Fibroblast of lung (primary cell): Measurements from ENCODE around the gene INF2. TPM values are rescaled to one million over a fixed set of nuclear protein-coding genes. Genes with fewer than 3 reads are reported as not detected.

Experiments used
- DNase-seq, 2 donors: peaks; one replicate each; pipeline versions ENCODE4 v3.0.0 to v3.0.0-alpha.2; 2010; ENCODE audit warnings: low read depth in 2 of 2
- H2AFZ ChIP-seq: 2 replicates; pipeline ENCODE4 v1.5.1; 2012; ENCODE audit warnings: low read length, control low read depth, inconsistent platforms
- H3K27ac ChIP-seq: 2 replicates; pipeline ENCODE4 v1.5.1; 2011; ENCODE audit warnings: low read length, control low read depth; ENCODE audit not compliant: insufficient read depth
- H3K27me3 ChIP-seq: 2 replicates; pipeline ENCODE4 v1.5.1; 2011; ENCODE audit warnings: mild to moderate bottlenecking, low read length; ENCODE audit not compliant: control insufficient read depth, insufficient read depth
- H3K36me3 ChIP-seq: 2 replicates; pipeline ENCODE4 v1.5.1; 2011; ENCODE audit warnings: low read length; ENCODE audit not compliant: control insufficient read depth, insufficient read depth
- H3K4me1 ChIP-seq: 2 replicates; pipeline ENCODE4 v1.5.1; 2011; ENCODE audit warnings: low read length; ENCODE audit not compliant: control insufficient read depth, insufficient read depth; ENCODE audit errors: extremely low read depth
- H3K4me2 ChIP-seq: 2 replicates; pipeline ENCODE4 v1.5.1; 2011; ENCODE audit warnings: low read length, control low read depth; ENCODE audit not compliant: insufficient read depth; ENCODE audit errors: extremely low read depth
- H3K4me3 ChIP-seq, 4 experiments: fragments of 200-600 bp in 1 of 4; sonication (generic) in 1 of 4; replicated peaks in 1 of 4; 2 replicates each; pipeline ENCODE4 v1.5.1; 2011 to 2016; ENCODE audit warnings: low read length in 4 of 4, low read depth in 3 of 4, mild to moderate bottlenecking in 3 of 4, control low read depth in 2 of 4, inconsistent platforms in 1 of 4, mixed read lengths in 1 of 4; ENCODE audit not compliant: insufficient read depth in 1 of 4; ENCODE audit errors: control extremely low read depth in 1 of 4
- H3K79me2 ChIP-seq: 2 replicates; pipeline ENCODE4 v1.5.1; 2012; ENCODE audit warnings: mild to moderate bottlenecking, low read length, inconsistent platforms; ENCODE audit not compliant: control insufficient read depth, insufficient read depth
- H3K9ac ChIP-seq: 2 replicates; pipeline ENCODE4 v1.5.1; 2011; ENCODE audit warnings: mild to moderate bottlenecking, low read length, control low read depth; ENCODE audit not compliant: insufficient read depth
- H3K9me3 ChIP-seq: 2 replicates; pipeline ENCODE4 v1.5.1; 2012; ENCODE audit warnings: low read depth, low read length; ENCODE audit not compliant: control insufficient read depth, insufficient read depth
- H4K20me1 ChIP-seq: 2 replicates; pipeline ENCODE4 v1.5.1; 2011; ENCODE audit warnings: low read length; ENCODE audit not compliant: control insufficient read depth, insufficient read depth; ENCODE audit errors: extremely low read depth
- CTCF ChIP-seq, 2 donors: IDR thresholded peaks in 1 of 2; conservative IDR thresholded peaks in 1 of 2; 1 replicate in 1 of 2; 2 replicates in 1 of 2; pipeline ENCODE4 v1.5.1; 2011 to 2012; ENCODE audit warnings: low read length in 2 of 2, control low read depth in 1 of 2, inconsistent platforms in 1 of 2, low read depth in 1 of 2, mild to moderate bottlenecking in 1 of 2
- EZH2 ChIP-seq: IDR thresholded peaks from 2 replicates; pipeline ENCODE4 v1.5.1; 2012; ENCODE audit warnings: low read length, control low read depth, mild to moderate bottlenecking; ENCODE audit errors: missing control alignments
- polyA plus RNA-seq, 2 donors: library from polyadenylated mRNA; depleted of rRNA in 1 of 2; stranded (reverse) in 1 of 2; unstranded in 1 of 2; fragments of >200 nt; gene quantifications; 2 replicates each; pipeline ENCODE4 v1.2.1, GENCODE V29; 2011 to 2012; ENCODE audit warnings: missing spikeins in 1 of 2
- total RNA-seq: library from RNA; depleted of rRNA; stranded (reverse); fragments of >200 nt; gene quantifications from 2 replicates; pipeline ENCODE4 v1.2.1, GENCODE V29; 2014

INF2 gene
- total and polyA plus RNA-seq, 2 donors (not counting 1 experiment from before 2014, with no cell fraction given) = 19.8 to 50.9 TPM

- Histone ChIP-seq H3K9me3 (no peaks in the 10 kb centered on the region), H3K4me3 (no peak overlapping the region), H3K36me3 (no peaks in the 10 kb centered on the region), H3K79me2 (no peaks in the 10 kb centered on the region), H3K9ac (no peak overlapping the region), H3K4me1 (peaks cover 5% of the 10 kb centered on the region), H3K27ac (no peak overlapping the region), H2AFZ (no peak overlapping the region), H3K4me2 (no peak overlapping the region), H4K20me1 (no peaks in the 10 kb centered on the region), H3K27me3 (peaks cover 2% of the 10 kb centered on the region)
- DNase-seq = no peak
- TF ChIP-seq EZH2 (no peak), CTCF (conservative IDR thresholded peaks at IDR 0.05 in 1 of 2, IDR thresholded peaks at IDR 0.05 in 1 of 2; ENCODE audit: low read depth in 1 of 2, low read length in 2 of 2) (no peak)
Measured at GRCh38 chr14:104732355-104732804, 43.0 kb downstream of the INF2 start.

GRCh38 chr14:104732931-104733681 is 43.7 kb downstream of the INF2 start:
- no peak for TF ChIP-seq EZH2
- no peak for TF ChIP-seq CTCF (conservative IDR thresholded peaks at IDR 0.05 in 1 of 2, IDR thresholded peaks at IDR 0.05 in 1 of 2; ENCODE audit: low read depth in 1 of 2, low read length in 2 of 2)
- H3K27me3 ChIP-seq = no peaks in the 10 kb centered on the region
- peaks cover 5% of the 10 kb centered on the region for H3K4me1 ChIP-seq

GRCh38 chr14:104734051-104734587 is 44.7 kb downstream of the INF2 start:
- Histone ChIP-seq H4K20me1 (no peaks in the 10 kb centered on the region), H3K4me1 (peaks cover 5% of the 10 kb centered on the region), H3K9ac (no peak overlapping the region), H3K4me3 (no peak overlapping the region), H3K36me3 (no peaks in the 10 kb centered on the region), H3K9me3 (no peaks in the 10 kb centered on the region), H3K79me2 (no peaks in the 10 kb centered on the region), H3K27me3 (no peaks in the 10 kb centered on the region), H3K27ac (no peak overlapping the region), H3K4me2 (no peak overlapping the region), H2AFZ (no peak overlapping the region)
- no peak for DNase-seq
- TF ChIP-seq CTCF (conservative IDR thresholded peaks at IDR 0.05 in 1 of 2, IDR thresholded peaks at IDR 0.05 in 1 of 2; ENCODE audit: low read depth in 1 of 2, low read length in 2 of 2) (no peak), EZH2 (no peak)

More at GRCh38 chr14:104732931-104733681, 43.7 kb downstream of the INF2 start:
- no peak overlapping the region for H3K4me2 ChIP-seq
- no peak overlapping the region for H3K4me3 ChIP-seq
- no peak overlapping the region for H3K9ac ChIP-seq
- no peaks in the 10 kb centered on the region for H3K9me3 ChIP-seq
- no peaks in the 10 kb centered on the region for H3K79me2 ChIP-seq
- DNase-seq = no peak
- H2AFZ ChIP-seq = no peak overlapping the region
- H3K27ac ChIP-seq = no peak overlapping the region
- no peaks in the 10 kb centered on the region for H4K20me1 ChIP-seq
- H3K36me3 ChIP-seq = no peaks in the 10 kb centered on the region
